Loucy (cell line): Measurements from ENCODE around the gene THADA.

Source experiments
- EZH2phosphoT487 ChIP-seq: fragments of 200-600 bp; IDR thresholded peaks from 2 replicates; pipeline ENCODE4 v1.6.1; 2018; ENCODE audit warnings: antibody characterized with exemption, mild to moderate bottlenecking, moderate library complexity, borderline replicate concordance
- TF ChIP-seq, protein P1 (sequence below): fragments of 200-600 bp; sonication (generic); conservative IDR thresholded peaks from 2 replicates; pipeline ENCODE4 v1.5.1; 2014; ENCODE audit warnings: mild to moderate bottlenecking, antibody characterized with exemption, low read length

DNA sequence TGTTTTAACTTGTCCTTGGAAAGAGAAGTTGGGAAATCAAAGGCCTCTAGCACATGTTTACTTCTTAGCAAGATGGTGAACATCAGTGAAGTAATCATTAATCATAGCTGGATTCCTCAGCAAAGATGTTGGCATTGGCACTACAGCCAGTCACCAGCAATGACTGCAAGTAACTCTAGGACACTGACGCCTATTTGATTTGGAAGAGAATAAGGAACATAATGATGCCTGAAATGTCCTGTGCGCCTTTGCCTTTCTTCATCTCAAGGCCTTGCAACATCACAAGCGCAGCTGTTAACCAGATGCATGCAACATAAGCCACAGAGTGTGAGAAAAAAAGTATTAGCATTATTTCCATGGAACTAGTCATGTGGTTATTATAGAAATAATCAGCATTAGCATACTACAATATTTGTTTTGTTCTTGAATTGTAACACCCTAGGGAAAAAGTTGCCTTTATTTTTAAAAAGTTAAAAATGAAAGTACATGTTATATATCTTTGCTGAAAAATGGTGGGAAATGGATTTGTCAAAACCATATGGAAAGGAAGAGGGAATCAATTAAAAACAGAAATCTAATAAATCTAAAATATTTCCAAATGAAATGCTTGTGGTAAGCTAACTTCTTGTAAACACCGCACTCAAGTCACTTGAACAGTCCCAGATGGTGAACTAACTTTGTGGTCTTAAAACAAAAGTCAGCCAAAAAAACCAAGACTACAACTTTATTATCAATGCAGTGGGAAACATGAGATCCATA is 55.6 kb downstream of the THADA start:
- TF ChIP-seq, protein P1, sequence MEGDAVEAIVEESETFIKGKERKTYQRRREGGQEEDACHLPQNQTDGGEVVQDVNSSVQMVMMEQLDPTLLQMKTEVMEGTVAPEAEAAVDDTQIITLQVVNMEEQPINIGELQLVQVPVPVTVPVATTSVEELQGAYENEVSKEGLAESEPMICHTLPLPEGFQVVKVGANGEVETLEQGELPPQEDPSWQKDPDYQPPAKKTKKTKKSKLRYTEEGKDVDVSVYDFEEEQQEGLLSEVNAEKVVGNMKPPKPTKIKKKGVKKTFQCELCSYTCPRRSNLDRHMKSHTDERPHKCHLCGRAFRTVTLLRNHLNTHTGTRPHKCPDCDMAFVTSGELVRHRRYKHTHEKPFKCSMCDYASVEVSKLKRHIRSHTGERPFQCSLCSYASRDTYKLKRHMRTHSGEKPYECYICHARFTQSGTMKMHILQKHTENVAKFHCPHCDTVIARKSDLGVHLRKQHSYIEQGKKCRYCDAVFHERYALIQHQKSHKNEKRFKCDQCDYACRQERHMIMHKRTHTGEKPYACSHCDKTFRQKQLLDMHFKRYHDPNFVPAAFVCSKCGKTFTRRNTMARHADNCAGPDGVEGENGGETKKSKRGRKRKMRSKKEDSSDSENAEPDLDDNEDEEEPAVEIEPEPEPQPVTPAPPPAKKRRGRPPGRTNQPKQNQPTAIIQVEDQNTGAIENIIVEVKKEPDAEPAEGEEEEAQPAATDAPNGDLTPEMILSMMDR, result no peak
- TF ChIP-seq EZH2phosphoT487, result no peak
